Stimulated activated CD8-positive, alpha-beta memory T cell treated with anti-CD3 and anti-CD28 coated beads, Interleukin-15, amount 100 ng/mL, for 24 hours (primary cell): ENCODE results near the gene ITGB2.
"Not testable (repeated sequence)": the region's sequence is repeated elsewhere in the genome, so short reads cannot be mapped to it uniquely, and the experiment has no call there.

Source experiments
- DNase-seq: peaks from one replicate; pipeline ENCODE4 v3.0.0-alpha.2; 2020; ENCODE audit warnings: low read depth

ITGB2 gene

GRCh38 chr21:44940116-44940631, 19.5 kb upstream of the ITGB2 start:
- no peak for DNase-seq

DNA sequence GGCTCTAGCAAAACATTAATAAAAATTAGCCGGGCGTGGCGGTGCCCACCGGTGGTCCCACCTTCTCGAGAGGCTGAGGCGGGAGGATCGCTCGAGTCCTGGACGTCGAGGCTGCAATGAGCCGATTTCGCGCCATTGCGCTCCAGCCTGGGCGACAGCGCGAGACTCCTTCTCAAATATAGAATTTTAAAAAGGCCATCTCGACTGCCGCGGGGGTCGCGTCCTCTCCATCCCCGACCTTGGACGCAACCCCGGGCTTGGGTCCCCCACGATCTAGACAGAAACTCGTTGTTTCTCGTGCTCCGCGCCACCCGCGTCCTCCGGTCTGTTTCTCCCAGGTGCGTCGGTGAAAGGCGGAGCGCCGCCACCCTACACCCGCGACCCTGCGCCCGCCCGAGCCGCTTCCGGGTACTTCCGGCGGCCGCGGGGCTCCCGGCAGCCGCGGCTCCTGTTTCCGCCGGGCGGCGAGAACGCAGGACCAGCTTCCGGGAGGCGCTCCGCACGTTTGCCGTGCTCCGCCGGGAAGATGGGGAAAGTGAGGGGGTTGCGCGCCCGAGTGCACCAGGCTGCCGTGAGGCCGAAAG, 18.9 kb upstream of the ITGB2 start, which contains the start of gene SLX9:
Gene SLX9, plus strand, starts transcription at position 498 of the 584 bp plus-strand sequence. Its CDS starts 29 bp downstream, at position 527.
- DNase-seq, result peak; percentile 67

DNA sequence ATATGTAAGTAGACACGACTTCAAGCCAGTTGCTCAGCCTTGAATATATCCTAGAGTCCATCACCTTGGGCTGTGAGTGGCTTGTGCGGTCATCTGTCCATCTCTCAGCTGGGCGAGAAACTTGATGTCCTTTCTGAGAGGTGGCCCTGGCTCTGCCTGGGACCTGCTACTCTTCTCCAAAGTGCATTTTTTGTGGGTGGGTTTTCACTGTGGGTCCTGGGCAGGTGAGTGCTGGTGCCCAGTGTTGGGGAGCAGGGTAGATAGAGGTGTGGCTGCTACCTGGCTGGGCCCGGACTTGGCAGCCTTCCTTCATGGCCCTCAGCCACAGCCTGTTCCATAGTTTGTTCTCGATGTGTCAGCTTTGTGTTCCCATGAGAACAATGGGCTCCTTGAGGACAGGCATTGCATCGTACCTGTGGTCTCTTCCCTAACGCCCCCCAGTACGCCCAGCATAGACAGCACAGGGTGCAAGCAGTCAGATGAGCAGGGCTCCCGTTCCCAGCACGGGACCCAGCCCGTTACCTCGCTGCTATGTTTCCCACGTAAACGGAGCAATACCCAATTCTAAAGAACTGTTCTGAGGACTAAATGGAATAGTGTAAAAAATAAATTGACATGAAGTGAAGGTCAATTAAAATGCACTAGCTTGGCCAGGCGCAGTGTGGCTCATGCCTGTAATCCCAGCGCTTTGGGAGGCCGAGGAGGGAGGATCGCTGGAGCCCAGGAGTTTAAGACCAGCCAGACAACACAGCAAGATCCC, 18.3 kb upstream of the ITGB2 start:
- DNase-seq, result no peak

GRCh38 chr21:44935533-44935927, 14.8 kb upstream of the ITGB2 start:
- DNase-seq, result no peak

- no peak for DNase-seq
Measured at GRCh38 chr21:44934797-44935532, 14.3 kb upstream of the ITGB2 start.

- DNase-seq, result no peak
Measured at GRCh38 chr21:44934276-44934675, 13.6 kb upstream of the ITGB2 start.

GRCh38 chr21:44933918-44934260, 13.2 kb upstream of the ITGB2 start:
- no peak for DNase-seq

DNA sequence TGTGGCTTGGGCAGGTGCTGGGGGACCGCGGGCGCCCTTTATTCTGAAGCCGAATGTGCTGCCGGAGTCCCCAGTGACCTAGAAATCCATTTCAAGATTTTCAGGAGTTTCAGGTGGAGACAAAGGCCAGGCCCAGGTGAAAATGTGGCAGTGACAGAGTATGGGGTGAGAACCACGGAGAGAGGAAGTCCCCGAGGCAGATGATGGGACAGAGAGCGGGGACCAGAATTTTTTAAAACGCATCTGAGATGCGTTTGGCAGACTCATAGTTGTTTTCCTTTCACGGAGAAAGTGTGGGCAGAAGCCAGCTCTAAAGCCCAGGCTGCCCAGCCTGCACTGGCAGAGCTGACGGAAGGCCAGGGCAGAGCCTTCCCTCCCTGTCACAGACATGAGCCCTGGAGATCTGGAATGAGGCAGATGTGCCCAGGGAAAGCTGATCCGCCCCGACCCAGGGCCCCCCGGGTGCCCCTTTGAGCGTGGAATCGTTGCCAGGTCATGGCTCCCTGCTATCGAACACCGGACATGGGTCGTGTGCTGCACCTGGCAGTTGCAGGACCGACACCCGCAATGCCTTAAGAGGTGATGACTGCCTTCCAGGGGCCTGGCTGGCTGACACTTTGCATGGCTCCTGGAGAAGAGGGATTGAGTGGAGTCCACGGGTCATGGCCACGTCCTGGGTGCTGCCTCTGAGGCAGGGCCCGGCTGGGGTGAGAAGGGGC, 12.7 kb upstream of the ITGB2 start:
- DNase-seq, result no peak

DNA sequence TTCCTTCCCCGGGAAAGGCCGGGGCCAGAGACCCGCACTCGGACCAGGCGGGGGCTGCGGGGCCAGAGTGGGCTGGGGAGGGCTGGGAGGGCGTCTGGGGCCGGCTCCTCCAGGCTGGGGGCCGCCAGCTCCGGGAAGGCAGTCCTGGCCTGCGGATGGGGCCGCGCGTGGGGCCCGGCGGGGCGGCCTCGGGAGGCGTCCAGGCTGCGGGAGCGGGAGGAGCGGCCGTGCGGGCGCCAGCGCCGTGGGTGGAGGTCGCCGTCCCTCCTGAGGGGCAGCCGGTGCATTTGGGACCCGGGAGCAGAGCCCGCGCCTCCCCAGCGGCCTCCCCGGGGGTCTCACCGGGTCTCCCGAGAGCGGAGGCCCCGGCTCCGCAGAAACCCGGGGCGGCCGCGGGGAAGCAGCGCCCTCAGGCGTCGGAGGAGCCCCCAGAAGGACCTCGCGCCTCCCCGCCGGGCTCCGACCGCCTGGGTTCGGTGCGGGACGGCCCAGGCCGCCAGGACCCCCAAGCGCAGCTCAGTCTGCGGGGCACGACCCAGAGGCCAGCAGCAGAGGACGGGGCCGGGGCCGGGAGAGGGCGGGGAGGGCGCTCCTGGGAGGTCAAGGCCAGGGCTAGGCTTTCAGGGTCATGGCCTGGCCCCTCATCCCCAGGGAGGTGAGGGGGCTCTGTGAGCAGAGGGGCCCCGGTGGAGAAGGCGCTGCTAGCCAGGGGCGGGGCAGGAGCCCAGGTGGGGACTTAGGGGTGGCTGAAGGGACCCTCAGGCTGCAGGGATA, 11.9 kb upstream of the ITGB2 start:
- DNase-seq, result peak; percentile 56

- no peak for DNase-seq
Measured at GRCh38 chr21:44931501-44932407, 11.1 kb upstream of the ITGB2 start.

GRCh38 chr21:44931137-44931500, 10.4 kb upstream of the ITGB2 start:
- DNase-seq, result no peak

DNA sequence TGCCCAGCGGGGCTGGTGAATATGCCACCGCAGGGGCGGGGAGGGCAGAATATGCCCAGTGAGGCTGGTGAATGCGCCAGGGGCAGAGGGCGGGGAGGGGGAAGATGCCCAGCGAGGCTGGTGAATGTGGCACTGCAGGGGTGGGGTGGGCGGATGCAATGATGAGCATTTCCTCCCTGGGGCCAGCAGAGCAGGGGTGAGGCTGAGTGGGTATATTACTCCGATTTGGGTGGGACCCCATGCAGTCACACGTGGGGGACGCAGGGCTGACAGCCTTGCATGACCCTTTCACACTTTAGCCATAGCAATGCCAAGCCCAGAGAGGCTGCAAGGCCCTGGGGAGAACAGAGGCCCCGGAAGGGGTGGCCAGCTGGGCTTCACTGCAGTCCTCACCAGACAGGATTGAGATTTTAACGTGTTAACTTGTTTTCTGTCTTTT, 9.9 kb upstream of the ITGB2 start:
- no peak for DNase-seq

DNA sequence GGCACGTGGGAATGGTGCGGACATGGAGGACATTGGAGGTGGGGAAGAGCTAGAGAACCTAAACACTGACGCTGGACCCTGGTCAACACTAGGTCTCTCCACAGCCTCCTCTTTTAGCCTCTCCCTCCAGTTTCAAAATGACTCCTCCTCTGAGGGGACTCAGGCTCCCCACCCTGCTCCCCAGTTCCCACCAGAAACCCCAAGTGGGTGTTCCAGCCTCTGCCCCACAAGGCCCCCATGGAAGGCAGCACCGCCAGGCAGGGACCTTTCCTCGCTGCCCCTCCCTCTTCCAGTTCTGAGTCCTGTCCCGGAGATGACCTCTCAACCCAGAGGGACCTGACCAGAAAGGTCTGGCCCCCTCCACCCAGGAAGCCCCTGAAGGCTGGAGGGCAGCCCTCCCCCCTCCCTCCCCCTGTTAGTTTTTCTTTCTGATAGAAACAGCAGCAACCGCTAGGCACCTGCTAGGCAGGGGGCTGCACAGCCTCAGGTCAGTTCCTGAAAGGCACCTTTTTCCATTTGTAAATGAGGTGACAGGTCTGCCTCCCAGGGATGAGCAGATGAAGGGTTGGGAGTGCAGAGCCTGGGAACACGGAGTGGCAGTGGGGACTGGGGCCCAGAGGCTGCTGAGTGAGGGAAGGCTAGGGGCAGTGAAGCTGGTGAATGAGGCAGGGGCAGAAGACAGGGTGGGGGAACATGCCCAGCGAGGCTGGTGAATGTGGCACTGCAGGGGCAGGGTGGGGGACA, 9.3 kb upstream of the ITGB2 start:
- no peak for DNase-seq

- no peak for DNase-seq
Measured at GRCh38 chr21:44929242-44929798, 8.6 kb upstream of the ITGB2 start.

- DNase-seq, result not testable (repeated sequence)
Measured at GRCh38 chr21:44928500-44929241, 8.0 kb upstream of the ITGB2 start.

DNA sequence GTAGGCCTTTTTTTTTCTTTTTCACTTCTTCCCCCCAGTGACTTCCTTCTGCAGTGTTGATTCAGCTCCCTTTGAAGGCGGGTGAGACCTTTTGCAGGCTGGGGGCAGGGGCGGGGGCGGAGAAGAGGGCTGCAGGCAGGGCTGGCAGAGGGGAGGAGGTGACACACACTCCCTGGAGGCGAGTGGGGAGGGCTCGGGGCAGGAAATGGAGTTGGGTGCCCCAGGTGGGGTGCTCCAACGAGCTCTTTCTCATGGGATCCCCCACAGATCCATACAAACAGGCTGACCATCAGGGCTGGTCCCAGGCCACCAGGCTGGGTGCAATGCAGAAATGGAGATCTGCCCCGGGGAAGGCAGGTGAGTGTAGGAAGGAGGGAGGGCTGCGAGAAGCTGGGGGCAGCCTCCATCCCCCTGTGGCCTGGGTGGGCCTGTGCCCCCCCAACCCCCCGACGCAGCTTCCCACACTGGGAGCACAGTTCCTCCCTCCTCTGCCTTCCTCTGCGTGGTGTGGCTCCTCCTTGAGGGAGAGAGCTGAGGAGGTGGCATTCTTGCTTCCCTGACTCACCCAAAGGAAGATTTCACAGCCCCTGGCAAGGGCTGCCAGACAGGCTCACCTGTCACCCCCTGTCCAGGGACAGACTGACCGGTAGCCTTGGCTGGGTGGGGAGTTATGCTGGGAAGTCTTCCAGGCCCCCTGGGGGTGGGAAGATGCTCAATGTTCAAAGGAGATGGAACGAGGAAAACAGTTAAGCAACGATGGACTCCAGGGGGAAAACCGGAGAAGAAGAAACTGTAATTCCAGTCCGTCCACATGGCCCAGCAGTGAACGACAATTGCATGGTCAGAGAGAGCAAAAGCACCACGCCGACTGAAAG, 7.1 kb upstream of the ITGB2 start:
- peak; percentile 55 for DNase-seq

GRCh38 chr21:44927259-44927586, 6.5 kb upstream of the ITGB2 start:
- DNase-seq, result no peak
